ENCODE measurements around the gene THOC6.

- no peak for TF ChIP-seq POLR2A (IDR thresholded peaks at IDR 0.05)
- TF ChIP-seq EP300 (IDR thresholded peaks at IDR 0.05; ENCODE audit: low read depth), result no peak
- TF ChIP-seq CTCF (IDR thresholded peaks at IDR 0.05), result no peak
- TF ChIP-seq POLR2AphosphoS5 (IDR thresholded peaks at IDR 0.05), result no peak
Observed at GRCh38 chr16:3059723-3060242, 35.9 kb downstream of the THOC6 start.

Measured in transverse colon (tissue), 4 donors.